GM18907 (cell line): ENCODE measurements around the gene PPP1R11.
"Not testable (repeated sequence)": the region's sequence is repeated elsewhere in the genome, so short reads cannot be mapped to it uniquely, and the experiment has no call there.

Source experiments
- ATAC-seq: cut with Tn5 transposase; IDR thresholded peaks from one replicate; pipeline ENCODE4 v1.9.1; 2021; ENCODE audit warnings: mild to moderate bottlenecking, moderate library complexity; ENCODE audit not compliant: unreplicated experiment

The PPP1R11 gene

GRCh38 chr6:30093951-30094661, 27.1 kb downstream of the PPP1R11 start:
- ATAC-seq: no peak

DNA sequence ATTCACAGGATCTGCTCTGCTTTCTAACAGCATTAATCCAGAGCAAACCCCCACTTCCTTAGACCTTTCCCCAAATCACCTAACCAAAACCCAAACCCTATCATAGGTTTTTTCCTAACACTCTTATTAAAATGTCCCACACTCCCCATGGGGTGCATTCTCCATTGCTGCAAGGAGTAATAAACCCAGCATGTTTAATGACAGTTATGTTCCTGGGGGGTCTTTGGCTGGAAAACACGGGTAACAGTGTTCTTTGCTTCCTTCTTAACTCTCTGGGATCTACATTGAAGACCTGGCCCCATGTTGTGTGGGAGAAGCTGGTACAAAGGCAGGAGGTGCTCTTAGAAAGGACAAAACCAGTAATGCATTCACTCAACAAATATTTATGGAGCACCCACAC, 29.8 kb downstream of the PPP1R11 start:
- no peak for ATAC-seq

DNA sequence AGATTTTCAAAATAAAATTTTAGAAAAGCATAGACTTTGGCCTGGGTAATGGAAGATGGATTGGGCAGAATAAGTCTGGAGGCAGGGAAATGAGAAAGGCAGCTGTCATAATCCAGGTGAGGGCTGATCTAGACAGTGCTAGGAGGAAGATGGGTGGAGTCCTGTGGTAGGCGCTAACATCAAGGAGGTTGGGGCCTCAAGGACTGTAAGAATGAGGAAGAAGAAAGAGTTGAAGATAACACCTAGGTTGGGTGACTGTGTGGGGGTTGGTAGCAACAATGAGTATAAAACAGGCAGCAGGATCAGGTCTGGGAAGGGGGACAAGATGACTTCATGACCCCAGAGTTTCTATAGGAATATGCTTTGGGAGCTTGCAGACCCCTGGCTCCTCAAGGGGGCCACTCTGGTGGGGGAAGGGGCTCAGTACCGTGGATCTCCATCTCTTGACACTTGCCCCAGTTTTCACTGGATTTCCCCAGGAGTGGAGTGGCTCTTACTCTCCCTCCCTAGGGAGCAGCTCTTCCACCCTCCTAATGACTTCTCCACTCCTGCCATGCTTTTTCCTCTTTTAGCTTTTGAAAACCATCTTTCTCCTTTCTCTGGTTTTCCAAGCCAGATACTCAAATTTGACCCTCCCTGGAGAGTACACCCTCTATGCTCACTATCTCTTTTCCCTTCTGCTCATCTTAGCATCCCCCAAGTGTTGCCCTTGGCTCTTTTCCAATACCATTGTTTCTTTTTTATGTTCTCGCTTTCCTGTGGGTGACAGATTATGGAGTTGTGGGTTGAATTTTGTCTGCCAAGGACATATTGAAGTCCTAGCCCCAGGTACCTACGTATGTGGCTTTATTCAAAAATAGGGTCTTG, 31.1 kb downstream of the PPP1R11 start:
- no peak for ATAC-seq

- no peak for ATAC-seq
Observed at GRCh38 chr6:30100154-30100553, 33.2 kb downstream of the PPP1R11 start.

DNA sequence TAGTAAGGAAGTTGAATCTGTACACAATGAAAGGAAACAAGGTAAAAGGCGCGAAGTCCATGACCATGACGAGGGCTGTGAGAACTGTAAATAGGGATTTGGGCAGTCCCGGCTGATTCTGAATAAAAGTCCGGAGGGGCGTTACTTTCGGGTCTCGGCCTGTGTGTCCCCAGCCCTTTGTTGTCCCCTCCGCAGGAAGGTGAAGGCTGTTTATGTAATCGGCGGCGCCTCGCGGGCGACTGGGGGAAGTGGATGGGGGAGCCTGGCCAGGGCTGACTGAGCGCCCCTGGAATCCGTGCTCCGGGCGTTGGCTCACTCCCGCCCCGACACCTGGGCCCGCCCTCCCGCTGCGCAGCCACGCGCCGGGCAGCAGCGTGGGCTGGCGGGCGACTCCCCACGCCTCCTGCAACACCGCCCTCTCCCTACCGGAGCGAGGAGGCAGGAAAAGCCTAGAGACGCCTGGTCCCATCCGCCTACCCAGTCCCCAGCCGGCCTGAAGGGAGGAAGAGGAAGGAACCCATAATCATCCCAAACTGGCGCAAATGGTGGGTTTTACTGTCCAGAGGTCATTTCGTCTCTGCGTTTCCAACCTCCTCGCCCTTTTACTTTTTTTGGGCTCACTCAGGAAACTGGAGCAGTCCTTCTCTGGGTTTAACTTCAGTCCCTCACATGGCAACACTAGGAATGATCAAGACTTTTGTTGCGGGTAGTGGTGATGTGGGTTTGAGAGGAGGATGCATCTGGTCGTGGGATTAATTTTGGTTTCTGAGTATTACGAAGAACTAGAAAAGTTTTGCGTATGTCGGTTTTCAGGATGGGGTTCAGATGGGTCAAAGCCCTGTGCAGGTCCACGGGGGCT, 33.8 kb downstream of the PPP1R11 start:
- ATAC-seq: no peak

DNA sequence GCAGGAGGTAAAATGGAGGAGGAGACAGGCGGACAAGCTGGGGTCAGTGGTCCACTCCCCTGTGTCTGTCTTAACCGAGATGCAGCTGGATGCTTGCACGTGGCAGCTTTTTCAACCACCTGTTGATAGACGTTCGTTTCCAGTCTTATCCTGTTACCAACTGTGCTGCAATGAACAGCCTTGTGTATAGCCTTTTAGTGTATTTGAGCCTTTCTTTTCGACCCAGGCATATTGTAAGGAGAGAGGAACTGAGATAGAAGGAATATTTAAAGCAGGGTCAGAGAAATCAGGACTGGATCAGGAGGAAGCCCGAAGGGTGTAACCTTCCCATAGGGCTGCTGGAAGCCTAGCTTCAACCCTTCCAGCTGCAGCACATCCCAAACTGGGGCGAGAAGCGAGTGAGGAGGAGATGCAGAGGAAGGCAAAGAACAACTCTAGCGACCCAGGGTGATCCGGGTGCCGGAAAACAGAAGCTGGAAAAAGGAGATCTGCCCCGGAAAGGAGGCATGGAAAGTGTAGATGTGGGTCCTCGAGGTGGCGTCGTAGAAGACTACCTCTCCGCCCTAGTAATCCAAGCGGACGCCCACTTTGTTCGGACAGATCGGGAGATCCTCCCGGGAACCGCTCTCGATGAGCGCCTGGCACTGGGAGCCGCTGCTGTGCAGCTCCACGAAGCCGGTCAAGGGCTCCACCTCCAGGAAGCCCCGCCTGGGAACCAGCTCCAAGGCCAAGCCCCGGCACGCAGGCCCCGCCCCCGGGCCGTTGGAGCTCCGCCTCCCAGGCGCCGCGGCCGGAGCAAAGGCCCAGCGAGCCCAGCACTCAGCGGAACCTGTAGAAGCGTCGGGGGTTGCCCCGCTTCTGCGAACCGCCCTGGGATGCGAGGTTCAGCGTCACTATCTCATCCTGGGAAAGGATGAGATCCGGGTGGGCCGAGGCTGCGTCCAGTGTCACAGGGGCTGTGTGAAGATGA, 34.7 kb downstream of the PPP1R11 start:
- ATAC-seq: peak; percentile 53

DNA sequence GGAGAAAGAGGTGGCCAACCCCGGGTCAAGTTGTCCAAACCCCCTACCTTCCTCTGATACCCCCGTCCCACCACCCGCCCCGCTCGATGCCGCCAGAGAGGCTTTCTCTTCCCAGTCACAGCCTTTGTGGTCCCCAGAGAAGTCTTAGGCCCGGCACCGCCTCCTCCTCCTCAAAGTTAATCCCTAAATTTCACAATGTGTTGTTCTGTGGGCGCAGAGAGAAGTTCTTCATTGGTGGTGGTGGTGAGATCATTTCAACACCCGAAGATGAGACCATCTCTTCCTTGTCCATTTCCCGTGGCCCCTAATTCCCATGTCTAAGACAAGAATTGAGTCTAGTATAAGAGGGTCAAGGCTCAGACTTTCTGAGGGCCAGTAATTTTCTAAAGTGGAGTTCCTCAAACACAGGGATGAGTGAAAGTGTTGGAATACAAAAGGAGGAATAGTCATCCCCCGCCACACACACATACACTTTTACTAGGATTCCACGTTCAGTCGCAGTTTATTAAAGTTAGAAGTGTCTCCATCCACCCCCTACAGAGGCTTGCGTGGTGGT, 35.5 kb downstream of the PPP1R11 start:
- no peak for ATAC-seq

- peak; percentile 70 for ATAC-seq
Observed at GRCh38 chr6:30102970-30103871, 36.2 kb downstream of the PPP1R11 start.

- ATAC-seq: no peak
Observed at GRCh38 chr6:30103872-30104179, 36.8 kb downstream of the PPP1R11 start.

DNA sequence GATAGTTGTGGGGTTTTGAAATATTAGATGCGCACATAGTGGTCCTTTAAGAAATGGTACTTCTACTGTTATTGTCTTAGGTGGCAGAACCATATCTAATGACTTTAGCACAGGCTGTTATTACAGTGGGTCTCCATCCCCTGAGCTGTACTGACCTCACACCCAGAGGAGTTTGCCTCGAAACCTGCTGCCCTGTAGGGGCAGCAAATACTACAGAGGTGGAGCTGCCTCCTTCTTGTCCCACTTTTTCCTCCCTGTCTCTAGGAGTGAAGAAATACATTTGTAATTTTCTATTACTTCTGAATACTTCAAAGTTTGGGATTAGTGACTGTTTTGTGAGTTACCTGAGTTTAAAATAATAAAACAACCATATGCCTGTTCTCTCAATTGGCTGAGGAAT, 37.7 kb downstream of the PPP1R11 start:
- ATAC-seq: no peak

DNA sequence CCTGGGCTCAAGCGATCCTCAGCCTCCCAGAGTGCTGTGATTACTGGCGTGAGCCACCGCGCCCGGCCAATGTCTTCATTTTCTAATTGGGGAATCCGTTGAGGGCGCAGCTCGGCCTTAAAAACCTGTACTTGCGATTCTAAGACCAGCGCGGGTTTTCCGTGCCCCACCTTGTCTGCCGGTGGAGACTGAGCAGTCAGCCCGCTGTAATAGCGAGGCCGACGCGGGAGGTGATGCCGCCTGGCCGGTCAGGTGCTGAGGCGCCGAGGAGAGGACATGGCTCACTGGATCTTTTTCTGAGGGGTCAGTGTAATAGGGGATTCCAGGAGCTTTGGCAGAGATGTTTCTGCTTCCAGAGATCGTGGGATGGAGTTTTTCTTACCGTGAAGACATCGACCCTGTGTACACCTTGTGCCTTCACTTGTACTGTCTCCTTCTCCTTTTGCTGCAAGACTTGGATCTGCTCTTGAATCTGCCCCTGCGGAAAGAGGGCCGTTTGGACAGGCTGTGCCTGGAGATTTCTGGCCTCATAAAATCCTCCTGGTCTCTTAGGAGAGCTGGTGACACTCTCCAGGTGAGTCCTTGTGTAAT, 44.4 kb downstream of the PPP1R11 start:
- ATAC-seq: no peak

DNA sequence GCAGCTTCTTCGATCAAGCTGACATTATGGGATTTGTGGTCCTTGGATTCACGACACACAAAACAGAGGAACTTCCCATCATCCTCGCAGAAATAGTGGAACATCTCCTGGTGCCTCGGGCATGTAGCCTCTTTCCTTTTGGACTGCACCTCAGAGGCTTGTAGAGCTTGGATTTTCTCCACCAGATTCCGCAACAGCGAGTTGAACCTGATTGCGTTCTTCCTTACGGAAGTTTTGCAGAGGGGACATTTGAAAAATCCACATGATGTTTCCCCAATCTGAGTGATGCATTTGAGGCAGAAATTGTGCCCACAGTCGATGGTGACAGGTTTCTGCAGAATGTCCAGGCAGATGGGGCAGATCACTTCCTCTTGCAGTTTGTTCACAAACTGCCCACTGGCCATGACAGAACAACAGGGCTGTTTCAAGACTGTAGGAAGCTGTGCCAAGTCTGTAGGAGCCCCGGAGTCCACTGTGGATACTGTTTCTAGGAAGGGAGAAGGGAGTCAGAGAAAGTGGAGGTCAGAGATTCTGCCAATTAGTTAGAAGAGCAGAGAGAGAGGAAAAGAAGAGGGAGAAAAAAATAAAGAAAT, 45.5 kb downstream of the PPP1R11 start:
- ATAC-seq: no peak

DNA sequence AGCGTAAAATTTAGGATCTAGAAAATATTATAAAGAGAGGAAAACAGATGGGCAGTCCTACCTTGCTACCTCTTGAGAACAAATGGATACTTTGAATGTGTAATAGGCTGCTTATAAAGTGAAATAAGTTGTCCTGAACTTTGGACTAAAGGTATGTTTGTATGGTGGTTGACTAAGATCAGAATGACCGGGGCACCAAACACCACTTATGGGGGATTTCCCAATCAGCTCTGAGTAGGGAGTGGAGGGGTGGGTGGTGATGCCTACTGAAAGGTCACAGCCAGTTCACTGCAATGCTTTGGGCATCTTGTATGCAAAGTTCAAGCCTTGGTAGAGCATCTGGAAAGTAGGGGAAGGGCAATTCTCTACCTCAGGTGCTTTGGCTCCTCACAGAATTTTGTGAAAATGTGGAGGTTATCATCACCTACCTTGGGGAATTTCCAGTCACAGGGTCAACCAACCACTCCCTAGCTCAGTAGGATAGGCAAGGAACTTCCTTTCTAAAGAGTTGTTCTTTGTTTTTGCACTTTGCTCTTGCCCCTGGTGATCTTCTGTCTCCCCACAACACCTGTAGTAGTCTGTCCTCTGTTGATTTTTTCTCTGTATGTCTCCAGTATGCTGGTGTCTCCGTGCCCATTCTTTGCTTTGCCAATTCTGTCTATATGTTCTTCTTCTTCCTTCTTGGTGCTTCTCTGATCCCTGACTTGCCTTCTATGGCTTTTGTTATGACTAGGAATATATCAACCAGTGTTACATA, 46.2 kb downstream of the PPP1R11 start, which contains the start of gene TRIM31:
TRIM31 (minus strand) TSS at position 88 of the 757 bp plus-strand sequence. CDS start 285 bp downstream, outside the sequence.
- ATAC-seq: peak; percentile 84

DNA sequence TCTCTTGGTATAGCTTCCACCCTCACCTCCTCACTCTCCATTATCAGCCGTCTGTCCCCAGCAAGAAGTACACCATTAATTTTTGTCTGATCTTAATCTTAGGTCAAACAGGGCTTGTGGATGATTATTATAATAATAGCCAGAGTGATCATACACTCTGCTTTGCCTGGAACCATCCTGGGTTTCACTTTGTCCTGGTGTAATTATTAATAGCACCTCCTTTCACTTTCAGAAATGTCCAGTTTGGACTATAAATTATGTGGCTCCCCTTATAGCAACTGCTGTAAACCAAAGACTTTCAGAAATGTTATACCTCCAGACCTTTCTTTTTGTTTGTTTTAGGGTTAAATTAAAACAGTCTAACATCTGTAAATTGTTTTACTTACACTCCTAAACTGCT, 46.8 kb downstream of the PPP1R11 start:
- no peak for ATAC-seq

GRCh38 chr6:30116724-30117123, 49.7 kb downstream of the PPP1R11 start:
- ATAC-seq: no peak

- not testable (repeated sequence) for ATAC-seq
Observed at GRCh38 chr6:30118691-30119090, 51.7 kb downstream of the PPP1R11 start.
